ENCODE results near the gene CCDC137.

Gene CCDC137

DNA sequence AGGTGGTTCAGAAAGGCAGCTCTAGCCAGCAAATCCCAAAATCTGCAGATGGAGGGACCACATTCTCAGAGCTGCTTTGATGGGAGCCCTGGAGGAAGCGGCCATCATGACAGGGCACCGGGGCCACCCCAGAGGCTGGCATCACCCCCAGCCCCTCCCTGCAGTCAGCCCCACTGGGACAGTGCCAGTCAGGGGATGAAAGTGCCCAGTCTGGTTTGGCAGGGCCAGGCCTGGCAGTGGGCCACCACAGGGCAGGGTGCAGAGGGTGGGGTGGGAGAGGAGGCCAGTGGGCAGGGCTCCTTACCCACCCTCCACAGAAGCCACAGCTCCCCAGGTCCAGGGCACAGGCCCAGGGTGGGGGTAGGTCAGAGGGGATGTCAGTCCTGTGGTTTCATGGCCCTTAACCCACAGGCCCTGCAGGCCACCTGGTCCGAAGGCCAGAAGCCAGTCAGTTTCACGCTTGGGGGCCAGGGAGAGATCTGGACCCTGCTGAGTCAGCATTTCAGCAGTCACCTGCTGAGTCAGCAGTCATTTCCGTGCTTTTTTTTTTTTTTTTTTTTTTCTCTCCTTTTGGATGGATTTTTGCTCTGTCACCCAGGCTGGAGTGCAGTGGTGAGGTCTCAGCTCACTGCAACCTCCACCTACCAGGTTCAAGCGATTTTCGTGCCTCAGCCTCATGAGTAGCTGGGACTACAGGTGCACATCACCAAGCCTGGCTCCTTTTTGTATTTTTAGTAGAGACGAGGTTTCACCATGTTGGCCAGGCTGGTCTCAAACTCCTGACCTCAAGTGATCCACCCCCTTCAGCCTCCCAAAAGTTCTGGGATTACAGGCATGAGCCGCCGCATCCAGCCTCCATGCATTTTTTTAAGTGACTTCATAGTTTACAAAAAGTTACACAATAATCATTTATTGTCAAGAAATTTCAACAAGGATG lies 55.9 kb downstream of the CCDC137 start (continued):
- TF ChIP-seq ZNF335 (tag by site-specific recombination; conservative IDR thresholded peaks at IDR 0.05), result no peak
- TF ChIP-seq ZNF184 (tag by site-specific recombination; IDR thresholded peaks at IDR 0.05), result no peak
- TF ChIP-seq, protein P1, sequence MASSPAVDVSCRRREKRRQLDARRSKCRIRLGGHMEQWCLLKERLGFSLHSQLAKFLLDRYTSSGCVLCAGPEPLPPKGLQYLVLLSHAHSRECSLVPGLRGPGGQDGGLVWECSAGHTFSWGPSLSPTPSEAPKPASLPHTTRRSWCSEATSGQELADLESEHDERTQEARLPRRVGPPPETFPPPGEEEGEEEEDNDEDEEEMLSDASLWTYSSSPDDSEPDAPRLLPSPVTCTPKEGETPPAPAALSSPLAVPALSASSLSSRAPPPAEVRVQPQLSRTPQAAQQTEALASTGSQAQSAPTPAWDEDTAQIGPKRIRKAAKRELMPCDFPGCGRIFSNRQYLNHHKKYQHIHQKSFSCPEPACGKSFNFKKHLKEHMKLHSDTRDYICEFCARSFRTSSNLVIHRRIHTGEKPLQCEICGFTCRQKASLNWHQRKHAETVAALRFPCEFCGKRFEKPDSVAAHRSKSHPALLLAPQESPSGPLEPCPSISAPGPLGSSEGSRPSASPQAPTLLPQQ (tag by site-specific recombination; IDR thresholded peaks at IDR 0.05), result no peak
- TF ChIP-seq ZNF623 (tag by site-specific recombination; IDR thresholded peaks at IDR 0.05), result no peak
- TF ChIP-seq ZNF239 (tag by site-specific recombination; IDR thresholded peaks at IDR 0.05), result no peak
- no peak for TF ChIP-seq SCRT2 (tag by site-specific recombination; IDR thresholded peaks at IDR 0.05)
- TF ChIP-seq ZNF18 (tag by site-specific recombination; IDR thresholded peaks at IDR 0.05), result no peak
- no peak for TF ChIP-seq IKZF3 (tag by site-specific recombination; IDR thresholded peaks at IDR 0.05)
- no peak for TF ChIP-seq REPIN1 (tag by site-specific recombination; IDR thresholded peaks at IDR 0.05; ENCODE audit: low read depth)
- no peak for TF ChIP-seq ZXDB (tag by site-specific recombination; IDR thresholded peaks at IDR 0.05)
- no peak for TF ChIP-seq ZNF664 (tag by site-specific recombination; IDR thresholded peaks at IDR 0.05)
- TF ChIP-seq, protein P2, sequence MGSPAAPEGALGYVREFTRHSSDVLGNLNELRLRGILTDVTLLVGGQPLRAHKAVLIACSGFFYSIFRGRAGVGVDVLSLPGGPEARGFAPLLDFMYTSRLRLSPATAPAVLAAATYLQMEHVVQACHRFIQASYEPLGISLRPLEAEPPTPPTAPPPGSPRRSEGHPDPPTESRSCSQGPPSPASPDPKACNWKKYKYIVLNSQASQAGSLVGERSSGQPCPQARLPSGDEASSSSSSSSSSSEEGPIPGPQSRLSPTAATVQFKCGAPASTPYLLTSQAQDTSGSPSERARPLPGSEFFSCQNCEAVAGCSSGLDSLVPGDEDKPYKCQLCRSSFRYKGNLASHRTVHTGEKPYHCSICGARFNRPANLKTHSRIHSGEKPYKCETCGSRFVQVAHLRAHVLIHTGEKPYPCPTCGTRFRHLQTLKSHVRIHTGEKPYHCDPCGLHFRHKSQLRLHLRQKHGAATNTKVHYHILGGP (tag by site-specific recombination; IDR thresholded peaks at IDR 0.05), result no peak
- TF ChIP-seq SP7 (tag by site-specific recombination; IDR thresholded peaks at IDR 0.05), result 0 out of 2 replicates have a peak, but pooled peaks have one; percentile 19
- TF ChIP-seq ZNF157 (tag by site-specific recombination; IDR thresholded peaks at IDR 0.05), result no peak
- TF ChIP-seq TRIM28 (IDR thresholded peaks at IDR 0.05; ENCODE audit: borderline replicate concordance, low read length), result no peak
- no peak for TF ChIP-seq ZNF248 (tag by site-specific recombination; IDR thresholded peaks at IDR 0.05)
- no peak for TF ChIP-seq ZBTB20 (tag by site-specific recombination; IDR thresholded peaks at IDR 0.05)
- TF ChIP-seq ZNF610 (tag by site-specific recombination; IDR thresholded peaks at IDR 0.05; ENCODE audit: borderline replicate concordance), result no peak
- TF ChIP-seq ZNF274 (IDR thresholded peaks at IDR 0.05; ENCODE audit: low read length), result no peak
- TF ChIP-seq ZNF274 (tag by site-specific recombination; IDR thresholded peaks at IDR 0.05; ENCODE audit: borderline replicate concordance), result no peak
- TF ChIP-seq PRDM1 (tag by site-specific recombination; IDR thresholded peaks at IDR 0.05), result no peak
- no peak for TF ChIP-seq ZNF404 (tag by site-specific recombination; IDR thresholded peaks at IDR 0.05)
- no peak for TF ChIP-seq ZSCAN18 (tag by site-specific recombination; IDR thresholded peaks at IDR 0.05)
- TF ChIP-seq, protein P3, sequence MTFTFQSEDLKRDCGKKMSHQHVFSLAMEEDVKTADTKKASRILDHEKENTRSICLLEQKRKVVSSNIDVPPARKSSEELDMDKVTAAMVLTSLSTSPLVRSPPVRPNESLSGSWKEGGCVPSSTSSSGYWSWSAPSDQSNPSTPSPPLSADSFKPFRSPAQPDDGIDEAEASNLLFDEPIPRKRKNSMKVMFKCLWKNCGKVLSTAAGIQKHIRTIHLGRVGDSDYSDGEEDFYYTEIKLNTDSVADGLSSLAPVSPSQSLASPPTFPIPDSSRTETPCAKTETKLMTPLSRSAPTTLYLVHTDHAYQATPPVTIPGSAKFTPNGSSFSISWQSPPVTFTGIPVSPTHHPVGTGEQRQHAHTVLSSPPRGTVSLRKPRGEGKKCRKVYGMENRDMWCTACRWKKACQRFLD (tag by site-specific recombination; IDR thresholded peaks at IDR 0.05), result no peak
- TF ChIP-seq ZNF670 (tag by site-specific recombination; IDR thresholded peaks at IDR 0.05; ENCODE audit: low read depth), result no peak
- TF ChIP-seq ZNF658 (tag by site-specific recombination; IDR thresholded peaks at IDR 0.05), result no peak
- no peak for TF ChIP-seq ZNF768 (tag by site-specific recombination; IDR thresholded peaks at IDR 0.05)
- 0 out of 2 replicates have a peak, but pooled peaks have one; percentile 23 for TF ChIP-seq ZNF324 (tag by site-specific recombination; IDR thresholded peaks at IDR 0.05)
- no peak for TF ChIP-seq ZNF48 (tag by site-specific recombination; IDR thresholded peaks at IDR 0.05)
- TF ChIP-seq ZNF24 (tag by site-specific recombination; IDR thresholded peaks at IDR 0.05), result no peak
- no peak for TF ChIP-seq ZNF146 (tag by site-specific recombination; IDR thresholded peaks at IDR 0.05)
- no peak for TF ChIP-seq ZNF19 (tag by site-specific recombination; IDR thresholded peaks at IDR 0.05; ENCODE audit: low read depth)
- TF ChIP-seq ZNF792 (tag by site-specific recombination; IDR thresholded peaks at IDR 0.05), result no peak
- TF ChIP-seq SP2 (tag by site-specific recombination; IDR thresholded peaks at IDR 0.05), result no peak

All from HEK293 (cell line).